ENCODE data around the gene CDHR1.

GRCh38 chr10:84241185-84241790 is 47.0 kb downstream of the CDHR1 start, which contains the start of gene LRIT1:
- TF ChIP-seq CTCF (IDR thresholded peaks at IDR 0.05) (no peak), POLR2A (IDR thresholded peaks at IDR 0.05) (no peak)
